Measurements from ENCODE around the gene FAM53C. TPM values are rescaled to one million over a fixed set of nuclear protein-coding genes. Genes with fewer than 3 reads are reported as not detected.
"Not testable (repeated sequence)": the region's sequence is repeated elsewhere in the genome, so short reads cannot be mapped to it uniquely, and the experiment has no call there.

Gene FAM53C
- total RNA-seq, 2 donors from 2014 or later: 31.7 to 48.4 TPM

- no peak for DNase-seq (ENCODE audit: low spot score in 2 of 2)
- no peaks in the 10 kb centered on the region for H3K36me3 Mint-ChIP-seq
- H3K27ac Mint-ChIP-seq: peak overlapping the region; percentile 5 to 75
- no peak for ATAC-seq
- H3K9me3 Mint-ChIP-seq: no peaks in the 10 kb centered on the region
These were observed 31.2 kb downstream of the FAM53C start for GRCh38 chr5:138369261-138369660.

GRCh38 chr5:138369706-138370105 is 31.6 kb downstream of the FAM53C start:
- no peak for DNase-seq (ENCODE audit: low spot score in 2 of 2)
- H3K9me3 Mint-ChIP-seq: no peaks in the 10 kb centered on the region
- H3K36me3 Mint-ChIP-seq: no peaks in the 10 kb centered on the region
- peak overlapping the region; percentile 5 to 75 for H3K27ac Mint-ChIP-seq
- ATAC-seq: no peak

- DNase-seq (ENCODE audit: low spot score in 2 of 2) (no peak), ATAC-seq (no peak)
- Mint-ChIP-seq H3K9me3 (no peaks in the 10 kb centered on the region), H3K27ac (no peak overlapping the region), H3K36me3 (no peaks in the 10 kb centered on the region)
These were observed 32.5 kb downstream of the FAM53C start for GRCh38 chr5:138370537-138370936.

- no peak overlapping the region for H3K27ac Mint-ChIP-seq
- DNase-seq (ENCODE audit: low spot score in 2 of 2): no peak
- no peaks in the 10 kb centered on the region for H3K36me3 Mint-ChIP-seq
- no peaks in the 10 kb centered on the region for H3K9me3 Mint-ChIP-seq
- no peak for ATAC-seq
These were observed 33.4 kb downstream of the FAM53C start for GRCh38 chr5:138371454-138371853.

GRCh38 chr5:138372225-138372624 is 34.2 kb downstream of the FAM53C start:
- H3K9me3 Mint-ChIP-seq: no peaks in the 10 kb centered on the region
- H3K36me3 Mint-ChIP-seq: peaks cover 0 to 4% of the 10 kb centered on the region in 2 donors
- ATAC-seq (peak in 1 of 2 donors; percentile 69), DNase-seq (ENCODE audit: low spot score in 2 of 2) (no peak)
- H3K27ac Mint-ChIP-seq: no peak overlapping the region

GRCh38 chr5:138372653-138373052 is 34.6 kb downstream of the FAM53C start:
- ATAC-seq (no peak), DNase-seq (ENCODE audit: low spot score in 2 of 2) (no peak)
- Mint-ChIP-seq H3K36me3 (peaks cover 0 to 8% of the 10 kb centered on the region in 2 donors), H3K27ac (no peak overlapping the region), H3K9me3 (no peaks in the 10 kb centered on the region)

- ATAC-seq (no peak), DNase-seq (ENCODE audit: low spot score in 2 of 2) (no peak)
- H3K9me3 Mint-ChIP-seq: no peaks in the 10 kb centered on the region
- H3K27ac Mint-ChIP-seq: no peak overlapping the region
- H3K36me3 Mint-ChIP-seq: peaks cover 4 to 7% of the 10 kb centered on the region in 2 donors
These were observed 44.3 kb downstream of the FAM53C start for GRCh38 chr5:138382347-138382746.

- no peak for DNase-seq (ENCODE audit: low spot score in 2 of 2)
- ATAC-seq: no peak
- no peaks in the 10 kb centered on the region for H3K9me3 Mint-ChIP-seq
- H3K27ac Mint-ChIP-seq: peak overlapping the region in 1 of 2 donors; percentile 84
- peaks cover 0 to 7% of the 10 kb centered on the region in 2 donors for H3K36me3 Mint-ChIP-seq
These were observed 47.6 kb downstream of the FAM53C start for GRCh38 chr5:138385660-138386059.

- Mint-ChIP-seq H3K9me3 (no peaks in the 10 kb centered on the region), H3K27ac (no peak overlapping the region), H3K36me3 (peaks cover 0 to 7% of the 10 kb centered on the region in 2 donors)
- DNase-seq (ENCODE audit: low spot score in 2 of 2): no peak
- ATAC-seq: no peak
These were observed 48.2 kb downstream of the FAM53C start for GRCh38 chr5:138386290-138386689.

GRCh38 chr5:138389332-138389731 is 51.3 kb downstream of the FAM53C start:
- Mint-ChIP-seq H3K27ac (no peak overlapping the region), H3K36me3 (peaks cover 0 to 7% of the 10 kb centered on the region in 2 donors)
- no peak for ATAC-seq

GRCh38 chr5:138389911-138390310 is 51.8 kb downstream of the FAM53C start:
- not testable (repeated sequence) for H3K27ac Mint-ChIP-seq; H3K36me3 Mint-ChIP-seq; DNase-seq (ENCODE audit: low spot score in 2 of 2); ATAC-seq; H3K9me3 Mint-ChIP-seq

More at GRCh38 chr5:138389332-138389731, 51.3 kb downstream of the FAM53C start:
- no peak for DNase-seq (ENCODE audit: low spot score in 2 of 2)
- H3K9me3 Mint-ChIP-seq: no peaks in the 10 kb centered on the region

- H3K36me3 Mint-ChIP-seq: no peaks in the 10 kb centered on the region
- DNase-seq (ENCODE audit: low spot score in 2 of 2): no peak
- no peak for ATAC-seq
These were observed 53.9 kb downstream of the FAM53C start for GRCh38 chr5:138391859-138392386.

More at GRCh38 chr5:138391859-138392386, 53.9 kb downstream of the FAM53C start:
- H3K9me3 Mint-ChIP-seq: no peaks in the 10 kb centered on the region
- no peak overlapping the region for H3K27ac Mint-ChIP-seq

Other genes starting within 250 kb of the FAM53C start
- not detected for gene NME5, start 198.8 kb upstream of the FAM53C start, total RNA-seq
- 100 to 1,000 TPM in 1 of 2 donors, 10 to 100 TPM in 1; 58.3 to 209 TPM for gene BRD8, start 159.6 kb upstream of the FAM53C start, total RNA-seq
- 10 to 100 TPM; 63.0 to 82.9 TPM for gene KIF20A, start 159.2 kb upstream of the FAM53C start, total RNA-seq
- 10 to 100 TPM; 38.4 to 56.6 TPM for gene CDC23, start 124.9 kb upstream of the FAM53C start, total RNA-seq
- under 1 TPM in 1 of 2 donors, not detected in 1; 0.11 TPM for gene GFRA3, start 63.6 kb upstream of the FAM53C start, total RNA-seq
- gene CDC25C, start 6.5 kb upstream of the FAM53C start, total RNA-seq: 10 to 100 TPM; 19.1 to 30.5 TPM
- gene KDM3B, start 14.4 kb downstream of the FAM53C start, total RNA-seq: 10 to 100 TPM; 40.5 to 54.6 TPM
- gene REEP2, start 100.8 kb downstream of the FAM53C start, total RNA-seq: 1 to 10 TPM; 1.3 to 5.9 TPM
- gene EGR1, start 127.2 kb downstream of the FAM53C start, total RNA-seq: 10 to 100 TPM; 39.4 to 60.1 TPM
- gene ETF1, start 205.0 kb downstream of the FAM53C start, total RNA-seq: 100 to 1,000 TPM; 109 to 120 TPM
- 100 to 1,000 TPM; 346 to 393 TPM for gene HSPA9, start 237.1 kb downstream of the FAM53C start, total RNA-seq